Muscle of leg (tissue), 11 donors: ENCODE results near the gene IQCC. TPM values are rescaled to one million over a fixed set of nuclear protein-coding genes. Genes with fewer than 3 reads are reported as not detected.

Experiments used
- DNase-seq: peaks from one replicate; pipeline ENCODE4 v3.0.0; 2013
- H3K27ac ChIP-seq: one replicate; pipeline ENCODE4 v1.5.1; 2013; ENCODE audit warnings: mild to moderate bottlenecking, low read length, control low read depth
- H3K27me3 ChIP-seq: one replicate; pipeline ENCODE4 v1.6.1; 2013; ENCODE audit warnings: low read length; ENCODE audit not compliant: control insufficient read depth, insufficient read depth
- H3K36me3 ChIP-seq: one replicate; pipeline ENCODE4 v1.6.1; 2013; ENCODE audit warnings: low read length; ENCODE audit not compliant: control insufficient read depth, insufficient read depth
- H3K4me1 ChIP-seq: one replicate; pipeline ENCODE4 v1.6.1; 2013; ENCODE audit warnings: low read length; ENCODE audit not compliant: control insufficient read depth, insufficient read depth
- H3K4me3 ChIP-seq: one replicate; pipeline ENCODE4 v1.5.1; 2013; ENCODE audit warnings: low read length, control low read depth
- H3K9me3 ChIP-seq: replicated peaks from 2 replicates; pipeline ENCODE4 v1.6.1; 2013; ENCODE audit warnings: low read depth, low read length; ENCODE audit not compliant: control insufficient read depth
- WGBS: methylation state at CpG from one replicate; pipeline ENCODE4 v1.1.5; 2013; ENCODE audit warnings: missing lambda C conversion rate; ENCODE audit not compliant: insufficient coverage; 5-methylcytosine and 5-hydroxymethylcytosine counted together
- polyA plus RNA-seq, 8 donors: library from polyadenylated mRNA; unstranded; fragments of 120-200 nt; gene quantifications; one replicate each; pipeline versions ENCODE4 v1.2.1 to v1.2.3, GENCODE V29; 2013; ENCODE audit warnings: inconsistent platforms in 1 of 8, low replicate concordance in 1 of 8; ENCODE audit not compliant: insufficient read length in 8 of 8, insufficient read depth in 1 of 8
- total RNA-seq: library from RNA; stranded (reverse); fragments of 120-200 nt; gene quantifications from one replicate; pipeline ENCODE4 v1.2.4, GENCODE V29; 2013

The IQCC gene
- total and polyA plus RNA-seq, 9 donors: 2.4 to 3.9 (median 2.9) TPM

DNA sequence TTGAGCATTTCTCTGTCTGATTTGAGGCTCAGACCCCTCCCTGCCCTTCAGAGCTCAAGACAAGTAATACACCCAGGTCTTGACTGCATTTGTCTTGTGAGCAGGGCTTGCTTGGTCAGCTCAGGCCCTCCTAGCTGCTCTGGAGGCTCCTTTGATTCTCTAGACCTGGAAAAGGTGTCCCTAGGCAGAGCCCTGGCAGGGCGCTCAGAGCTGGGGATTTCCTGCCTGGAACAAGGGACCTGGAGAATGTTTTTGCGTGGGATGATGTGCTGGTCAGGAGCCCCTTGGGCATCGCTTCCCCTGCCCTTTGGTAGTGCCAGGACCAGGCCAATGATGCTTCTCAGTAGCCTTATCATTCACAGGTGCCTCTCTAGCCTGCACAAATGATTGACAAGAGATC, 9.9 kb upstream of the IQCC start:
- H3K27ac ChIP-seq: no peak overlapping the region
- no peaks in the 10 kb centered on the region for H3K9me3 ChIP-seq
- peaks cover 80% of the 10 kb centered on the region for H3K36me3 ChIP-seq
- WGBS: 75% methylated on average over 2 of the region's 3 CpGs
- no peak for DNase-seq
- peaks cover 30% of the 10 kb centered on the region for H3K4me1 ChIP-seq
- H3K27me3 ChIP-seq: no peaks in the 10 kb centered on the region
- no peak overlapping the region for H3K4me3 ChIP-seq

DNA sequence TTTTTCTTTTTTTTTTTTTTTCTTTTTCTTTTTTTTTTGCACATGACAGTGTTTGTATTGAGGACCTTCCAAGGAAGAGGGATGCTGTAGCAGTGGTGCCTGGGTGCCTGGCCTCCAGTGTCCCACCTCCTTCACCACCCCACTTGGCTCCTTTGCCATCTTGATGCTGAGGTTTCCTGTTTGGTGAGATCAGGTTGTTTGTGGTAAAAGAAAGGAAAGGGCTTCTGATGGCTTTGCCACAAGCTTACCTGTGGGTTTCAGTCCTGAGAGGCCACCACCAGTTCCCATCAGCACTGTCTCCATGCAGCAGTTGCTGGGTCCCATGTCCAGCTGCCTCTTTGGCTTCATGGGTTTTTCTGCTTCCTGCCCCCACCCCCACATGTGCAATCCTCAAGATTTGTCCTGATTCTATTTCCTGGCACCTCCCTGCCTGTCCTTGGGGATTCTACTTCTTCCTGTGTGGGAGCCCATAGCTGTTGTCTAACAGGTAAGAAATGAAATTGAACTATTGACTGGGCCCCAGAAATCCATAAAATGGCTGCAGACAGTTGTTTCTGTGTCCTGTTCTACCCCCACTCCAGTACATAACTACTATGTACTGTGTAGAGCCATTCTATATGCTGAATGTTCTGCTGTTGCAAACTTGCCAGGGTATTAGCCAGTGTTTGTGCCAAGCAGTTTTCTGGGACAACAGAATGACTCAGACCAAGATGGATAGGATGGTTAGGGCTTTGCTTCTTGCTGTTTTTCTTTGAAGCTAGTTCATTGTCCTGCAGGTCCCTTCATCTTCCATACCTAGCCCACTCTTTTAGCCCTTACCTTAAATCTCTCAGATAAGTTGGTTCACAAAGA, 9.3 kb upstream of the IQCC start:
- no peak for DNase-seq
- peaks cover 74% of the 10 kb centered on the region for H3K36me3 ChIP-seq
- H3K9me3 ChIP-seq: no peaks in the 10 kb centered on the region
- H3K27ac ChIP-seq: no peak overlapping the region
- no peaks in the 10 kb centered on the region for H3K27me3 ChIP-seq
- H3K4me1 ChIP-seq: peaks cover 34% of the 10 kb centered on the region
- no peak overlapping the region for H3K4me3 ChIP-seq

DNA sequence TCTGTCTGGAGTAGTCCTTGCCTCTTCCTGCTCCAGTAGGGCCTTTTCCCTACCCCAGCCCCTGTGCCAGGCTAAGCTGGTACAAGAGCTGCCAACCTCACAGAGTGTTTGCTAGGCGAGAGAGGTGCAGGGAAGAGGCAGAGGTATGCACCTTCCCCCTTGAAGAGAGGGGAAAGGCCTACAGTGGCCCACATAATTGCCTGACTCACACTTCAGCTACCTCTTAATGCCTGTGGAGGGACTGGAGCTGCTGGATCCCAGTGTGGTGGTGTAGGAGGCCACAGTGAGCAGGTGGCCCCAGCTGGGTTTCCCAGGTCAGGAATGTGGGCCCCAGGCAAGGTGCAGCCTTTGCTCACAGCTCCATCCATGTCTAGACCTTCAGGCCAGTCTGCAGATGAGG, 8.4 kb upstream of the IQCC start:
- Histone ChIP-seq H3K36me3 (peaks cover 66% of the 10 kb centered on the region), H3K4me3 (no peak overlapping the region), H3K27me3 (no peaks in the 10 kb centered on the region), H3K4me1 (peaks cover 42% of the 10 kb centered on the region), H3K27ac (no peak overlapping the region), H3K9me3 (no peaks in the 10 kb centered on the region)
- no peak for DNase-seq
- WGBS: 100% methylated on average over 1 of the region's 1 CpG

- no peak overlapping the region for H3K4me3 ChIP-seq
- no peaks in the 10 kb centered on the region for H3K27me3 ChIP-seq
- no peak for DNase-seq
- H3K36me3 ChIP-seq: peaks cover 59% of the 10 kb centered on the region
- no peaks in the 10 kb centered on the region for H3K9me3 ChIP-seq
- H3K27ac ChIP-seq: peak overlapping the region; percentile 9
- WGBS: 71% methylated on average over 3 of the region's 6 CpGs
- H3K4me1 ChIP-seq: peaks cover 44% of the 10 kb centered on the region
Measured at GRCh38 chr1:32197837-32198236, 7.6 kb upstream of the IQCC start.

DNA sequence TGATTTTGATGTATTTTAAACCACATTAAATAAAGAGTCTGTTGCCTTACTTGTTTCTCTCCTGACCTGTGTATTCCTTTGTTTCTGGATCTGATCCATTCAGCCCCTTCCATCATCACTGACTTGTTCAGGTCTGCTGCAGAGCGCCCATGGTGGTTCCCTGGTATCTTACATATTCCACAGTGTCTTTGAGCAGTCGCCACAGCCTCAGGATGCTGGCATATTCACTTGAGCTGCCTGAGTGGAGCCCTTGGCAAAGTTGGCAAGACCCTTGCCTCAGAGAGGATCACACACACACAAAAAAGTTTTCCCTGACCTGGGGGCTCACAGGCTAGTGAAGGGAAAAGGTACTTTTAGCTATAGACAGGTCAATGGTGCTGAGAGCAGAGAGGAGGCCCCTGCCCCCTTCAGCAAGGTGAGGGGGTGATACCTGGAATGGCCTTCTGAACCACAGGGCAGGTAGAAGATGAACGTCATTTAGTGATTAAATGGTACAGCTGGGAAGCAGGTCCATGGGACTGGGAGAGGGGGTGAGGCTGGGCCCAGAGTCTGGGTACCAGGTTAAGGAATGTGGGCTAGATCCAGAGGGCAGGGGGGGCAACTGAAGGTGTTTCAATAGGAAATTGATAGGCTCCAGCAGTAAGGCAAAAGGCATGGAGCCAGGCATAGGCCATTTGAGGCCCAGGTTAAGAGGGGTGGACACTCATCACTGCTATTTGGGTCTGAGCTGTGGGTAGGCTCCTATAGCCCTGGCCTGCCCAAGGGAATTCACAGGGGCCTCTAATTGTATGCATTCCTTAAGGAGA, 7.0 kb upstream of the IQCC start:
- Histone ChIP-seq H3K27ac (peak overlapping the region; percentile 97), H3K4me3 (no peak overlapping the region), H3K4me1 (peaks cover 44% of the 10 kb centered on the region)

DNA sequence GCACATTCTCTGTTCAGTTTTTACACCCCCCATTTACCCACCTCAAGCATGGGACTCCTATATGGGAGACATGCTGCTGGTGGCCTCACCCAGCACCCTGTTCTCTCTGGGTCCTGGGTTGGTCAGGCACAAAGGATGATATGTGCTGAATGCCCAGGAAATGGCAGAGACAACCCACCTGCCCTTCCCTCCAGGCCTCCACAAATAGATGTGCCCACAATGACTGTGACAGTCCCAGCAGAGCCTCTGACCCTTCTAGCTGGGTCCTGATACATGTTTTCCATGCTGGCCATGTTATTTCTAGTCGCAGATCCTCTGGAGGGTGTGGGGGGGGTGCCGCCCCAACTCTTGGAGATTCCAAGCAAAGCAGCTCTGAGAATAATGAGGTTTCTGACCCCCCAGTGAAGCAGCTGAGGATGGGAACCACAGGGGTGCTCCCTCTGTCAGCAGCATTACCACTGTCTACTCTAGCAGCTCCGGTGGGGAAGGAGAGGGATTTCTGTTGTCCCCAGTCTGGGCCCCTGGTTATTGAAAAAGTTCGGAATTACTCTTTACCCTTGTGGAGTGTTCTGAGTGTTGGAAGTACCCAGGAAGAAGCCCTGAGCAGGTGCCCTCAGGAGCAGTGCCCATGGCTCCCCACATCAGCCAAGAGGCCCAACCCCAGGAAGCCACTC, 6.3 kb upstream of the IQCC start:
- Histone ChIP-seq H3K4me3 (no peak overlapping the region), H3K27me3 (no peaks in the 10 kb centered on the region), H3K4me1 (peaks cover 44% of the 10 kb centered on the region), H3K36me3 (peaks cover 50% of the 10 kb centered on the region), H3K27ac (peak overlapping the region; percentile 97), H3K9me3 (no peaks in the 10 kb centered on the region)
- 57% methylated on average over 1 of the region's 4 CpGs for whole genome bisulfite sequencing
- DNase-seq: no peak

More for the DNA sequence above, 7.0 kb upstream of the IQCC start:
- Histone ChIP-seq H3K36me3 (peaks cover 53% of the 10 kb centered on the region), H3K9me3 (no peaks in the 10 kb centered on the region), H3K27me3 (no peaks in the 10 kb centered on the region)
- 63% methylated on average over 2 of the region's 3 CpGs for WGBS
- no peak for DNase-seq

- peak overlapping the region; percentile 68 for H3K4me3 ChIP-seq
- no peaks in the 10 kb centered on the region for H3K27me3 ChIP-seq
- peaks cover 44% of the 10 kb centered on the region for H3K4me1 ChIP-seq
- no peaks in the 10 kb centered on the region for H3K9me3 ChIP-seq
- peak; percentile 82 for DNase-seq
- peak overlapping the region; percentile 97 for H3K27ac ChIP-seq
- 41% methylated on average over 3 of the region's 6 CpGs for WGBS
- peaks cover 49% of the 10 kb centered on the region for H3K36me3 ChIP-seq
Measured at GRCh38 chr1:32199717-32200072, 5.8 kb upstream of the IQCC start.

DNA sequence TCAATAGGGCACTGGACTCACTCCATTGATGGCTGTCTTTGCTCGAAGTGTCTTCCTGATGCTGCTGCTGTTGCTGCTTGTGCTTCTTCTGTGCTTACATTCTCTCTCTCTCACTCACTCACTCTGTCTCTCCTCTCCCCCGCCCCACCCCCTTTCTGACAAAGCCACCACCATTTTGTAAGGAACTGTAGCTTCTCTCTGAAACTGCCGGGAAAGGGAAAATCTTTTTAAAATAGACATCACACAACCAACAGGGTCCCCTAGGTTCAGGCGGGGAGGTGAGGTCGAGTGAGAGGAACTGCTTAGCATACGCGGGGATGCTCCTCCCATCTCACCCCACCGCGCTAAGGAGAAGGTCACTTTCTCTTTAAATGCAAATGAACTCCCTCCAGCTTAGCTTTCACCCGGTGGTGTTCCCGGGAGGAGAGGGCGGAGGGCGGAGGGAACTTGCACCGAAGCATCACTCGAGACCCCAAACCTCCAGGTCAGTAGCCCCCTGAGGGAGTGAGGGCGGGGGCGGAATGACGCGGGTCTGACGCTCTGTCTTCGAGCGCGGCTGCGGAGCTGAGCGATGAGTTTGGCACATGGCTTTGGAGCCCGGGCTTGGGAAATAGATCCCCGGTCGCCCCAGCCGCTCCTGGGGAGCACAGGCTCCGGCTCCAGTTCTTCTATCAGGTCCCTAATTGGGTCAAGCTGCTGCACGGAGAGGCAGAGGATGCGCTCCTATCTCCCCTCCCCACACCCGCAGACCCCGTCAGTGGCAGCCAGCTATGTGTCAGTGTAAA, 5.1 kb upstream of the IQCC start, which contains the start of gene CCDC28B:
Gene CCDC28B (plus strand): TSS at position 370 of the 785 bp plus-strand sequence. CDS start 1,341 bp downstream, outside the sequence.
- 0% methylated on average over 25 of the region's 34 CpGs for WGBS
- peaks cover 42% of the 10 kb centered on the region for H3K36me3 ChIP-seq
- H3K9me3 ChIP-seq: no peaks in the 10 kb centered on the region
- peak within 1 kb of the TSS; percentile 97 for H3K27ac ChIP-seq
- DNase-seq: peak; percentile 91
- H3K4me3 ChIP-seq: peak within 1 kb of the TSS; percentile 68
- H3K4me1 ChIP-seq: peaks cover 51% of the 10 kb centered on the region
- no peaks in the 10 kb centered on the region for H3K27me3 ChIP-seq

DNA sequence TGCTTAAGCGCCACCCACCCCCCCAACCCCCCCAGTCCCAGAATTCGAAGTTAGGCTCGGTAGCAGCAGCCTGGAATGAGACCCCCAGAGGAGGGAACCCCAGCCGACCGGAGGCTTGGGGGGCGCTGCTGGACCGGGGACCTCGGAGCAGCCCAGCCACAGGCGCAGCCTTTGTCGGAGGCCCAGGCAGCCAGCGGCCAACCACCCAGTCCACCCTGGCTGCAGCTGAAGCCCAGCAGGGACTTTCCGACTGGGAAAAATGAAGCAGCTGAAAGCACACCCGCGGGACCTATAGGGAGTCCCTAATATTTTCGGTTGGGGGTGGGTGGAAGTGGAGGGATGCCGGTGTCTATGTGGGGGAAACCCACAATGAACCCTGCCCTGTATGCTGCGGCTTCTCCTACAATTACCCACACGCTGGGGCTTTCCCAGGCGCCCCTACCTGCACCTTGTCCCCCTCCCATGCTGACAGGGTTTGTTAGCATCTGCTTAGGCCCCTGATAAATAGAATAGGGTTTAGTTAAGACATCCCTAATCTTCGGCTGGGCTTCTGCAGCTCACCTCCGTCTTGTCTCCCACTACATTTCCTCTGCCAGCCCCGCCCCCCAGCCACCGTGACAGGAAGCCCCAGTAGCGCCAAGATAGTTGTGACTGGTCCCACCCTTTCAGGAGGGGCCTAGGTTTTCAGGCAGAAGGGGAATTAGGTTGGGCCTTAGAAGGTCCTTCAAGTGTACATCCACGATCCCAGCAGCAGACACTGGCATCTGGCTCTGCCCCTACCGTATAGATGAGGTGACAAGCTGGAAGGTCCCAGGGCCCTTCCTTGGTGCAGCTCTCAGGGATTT, 4.2 kb upstream of the IQCC start:
- no peaks in the 10 kb centered on the region for H3K27me3 ChIP-seq
- H3K36me3 ChIP-seq: peaks cover 34% of the 10 kb centered on the region
- H3K27ac ChIP-seq: peak overlapping the region; percentile 97
- H3K4me3 ChIP-seq: peak overlapping the region; percentile 68
- H3K4me1 ChIP-seq: peaks cover 57% of the 10 kb centered on the region
- WGBS: 2% methylated on average over 14 of the region's 26 CpGs
- no peaks in the 10 kb centered on the region for H3K9me3 ChIP-seq
- DNase-seq: peak; percentile 91
